Sigmoid colon (tissue), 7 donors: ENCODE results near the gene ARF1. TPM values are rescaled to one million over a fixed set of nuclear protein-coding genes. Genes with fewer than 3 reads are reported as not detected.

Experiments
- DNase-seq: peaks from one replicate; pipeline ENCODE4 v3.0.0-alpha.2; 2019
- H3K27ac ChIP-seq, 4 donors: fragments of 200-600 bp; sonication (generic); one replicate each; pipeline ENCODE4 v1.5.1; 2016 to 2019; ENCODE audit warnings: mild to moderate bottlenecking in 1 of 4
- H3K27me3 ChIP-seq, 3 donors: fragments of 200-600 bp; sonication (generic); one replicate each; pipeline ENCODE4 v1.5.1; 2019; ENCODE audit warnings: mild to moderate bottlenecking in 1 of 3
- H3K36me3 ChIP-seq, 4 donors: fragments of 200-600 bp; sonication (generic); one replicate each; pipeline ENCODE4 v1.5.1; 2016 to 2019
- H3K4me1 ChIP-seq, 4 donors: fragments of 200-600 bp; sonication (generic); one replicate each; pipeline ENCODE4 v1.5.1; 2017 to 2019
- H3K4me3 ChIP-seq, 4 donors: fragments of 200-600 bp; sonication (generic); one replicate each; pipeline ENCODE4 v1.5.1; 2017 to 2019; ENCODE audit warnings: mild to moderate bottlenecking in 2 of 4, moderate library complexity in 1 of 4
- H3K9me3 ChIP-seq, 4 donors: fragments of 200-600 bp in 3 of 4; sonication (generic) in 3 of 4; one replicate each; pipeline versions ENCODE4 v1.5.1 to v1.6.1; 2013 to 2019
- CTCF ChIP-seq, 4 experiments: fragments of 450-650 bp in 3 of 4; fragments of 200-600 bp in 1 of 4; IDR thresholded peaks; one replicate each; pipeline ENCODE4 v1.5.1; 2016 to 2019; ENCODE audit warnings: antibody characterized with exemption in 4 of 4, mild to moderate bottlenecking in 3 of 4, moderate library complexity in 2 of 4
- EP300 ChIP-seq, 4 donors: sonication (generic); formaldehyde crosslinking; IDR thresholded peaks; one replicate each; pipeline ENCODE4 v1.6.1; 2017; ENCODE audit warnings: antibody characterized with exemption in 4 of 4
- POLR2A ChIP-seq, 2 donors: fragments of 450-650 bp; IDR thresholded peaks; one replicate each; pipeline ENCODE4 v1.6.1; 2016; ENCODE audit warnings: antibody characterized with exemption in 2 of 2, mild to moderate bottlenecking in 2 of 2, moderate library complexity in 2 of 2
- POLR2AphosphoS5 ChIP-seq, 4 donors: sonication (generic); formaldehyde crosslinking; IDR thresholded peaks; one replicate each; pipeline ENCODE4 v1.6.1; 2017; ENCODE audit warnings: antibody characterized with exemption in 4 of 4
- WGBS, 2 donors: extraction: QIAGEN DNeasy Blood & Tissue Kit; methylation state at CpG; one replicate each; pipeline ENCODE4 v1.1.7; 2013; 5-methylcytosine and 5-hydroxymethylcytosine counted together
- intact Hi-C: fragments of 100-400 bp; cut with DNase I; formaldehyde crosslinking; loops from one replicate; pipeline ENCODE4 v1.15.1; 2023
- polyA plus RNA-seq, 3 donors: library from polyadenylated mRNA; stranded (reverse); fragments of 200-250 nt; gene quantifications; one replicate each; pipeline ENCODE4 v1.2.3, GENCODE V29; 2013
- total RNA-seq, 4 donors: library from RNA; depleted of rRNA; stranded (reverse); fragments of >200 nt; gene quantifications; one replicate each; pipeline ENCODE4 v1.1.0, GENCODE V29; 2016
- donor health status: healthy with polysubstance abuse.
- donor health status: Bipolar disorder and iron deficiency.
- donor health status: healthy.

ARF1 gene
- total and polyA plus RNA-seq, 7 donors: 212 to 482 (median 250) TPM

- DNase-seq: peak; percentile 68
- WGBS, 2 donors: 1 to 6% methylated on average over 33 of the region's 33 CpGs
- peaks cover 26 to 85% (median 68%) of the 10 kb centered on the region in 3 donors for H3K27me3 ChIP-seq
These were observed 22.7 kb upstream of the ARF1 start for GRCh38 chr1:228059634-228060457.

GRCh38 chr1:228060458-228061190 is 21.9 kb upstream of the ARF1 start:
- Histone ChIP-seq H3K27me3 (peaks cover 34 to 89% (median 76%) of the 10 kb centered on the region in 3 donors), H3K27ac (no peak overlapping the region), H3K36me3 (no peaks in the 10 kb centered on the region), H3K4me1 (peaks cover 0 to 22% (median 16%) of the 10 kb centered on the region in 4 donors), H3K4me3 (peak overlapping the region in 1 of 4 donors; percentile 4), H3K9me3 (no peaks in the 10 kb centered on the region)
- intact Hi-C loops: no loop called here
- peak; percentile 49 for DNase-seq
- 13 to 26% methylated on average over 34 of the region's 34 CpGs for WGBS, 2 donors
- TF ChIP-seq CTCF (IDR thresholded peaks at IDR 0.05) (no peak), POLR2AphosphoS5 (IDR thresholded peaks at IDR 0.05) (no peak), POLR2A (IDR thresholded peaks at IDR 0.05) (no peak), EP300 (IDR thresholded peaks at IDR 0.05) (no peak)

More at GRCh38 chr1:228059634-228060457, 22.7 kb upstream of the ARF1 start:
- H3K36me3 ChIP-seq: no peaks in the 10 kb centered on the region
- H3K27ac ChIP-seq: no peak overlapping the region
- H3K4me1 ChIP-seq: peaks cover 0 to 22% (median 16%) of the 10 kb centered on the region in 4 donors
- TF ChIP-seq CTCF (IDR thresholded peaks at IDR 0.05) (no peak), EP300 (IDR thresholded peaks at IDR 0.05) (no peak), POLR2AphosphoS5 (IDR thresholded peaks at IDR 0.05) (no peak), POLR2A (IDR thresholded peaks at IDR 0.05) (no peak)
- H3K4me3 ChIP-seq: peak overlapping the region in 2 of 4 donors; percentile 4 to 10
- intact Hi-C loops: no loop called here
- no peaks in the 10 kb centered on the region for H3K9me3 ChIP-seq

DNA sequence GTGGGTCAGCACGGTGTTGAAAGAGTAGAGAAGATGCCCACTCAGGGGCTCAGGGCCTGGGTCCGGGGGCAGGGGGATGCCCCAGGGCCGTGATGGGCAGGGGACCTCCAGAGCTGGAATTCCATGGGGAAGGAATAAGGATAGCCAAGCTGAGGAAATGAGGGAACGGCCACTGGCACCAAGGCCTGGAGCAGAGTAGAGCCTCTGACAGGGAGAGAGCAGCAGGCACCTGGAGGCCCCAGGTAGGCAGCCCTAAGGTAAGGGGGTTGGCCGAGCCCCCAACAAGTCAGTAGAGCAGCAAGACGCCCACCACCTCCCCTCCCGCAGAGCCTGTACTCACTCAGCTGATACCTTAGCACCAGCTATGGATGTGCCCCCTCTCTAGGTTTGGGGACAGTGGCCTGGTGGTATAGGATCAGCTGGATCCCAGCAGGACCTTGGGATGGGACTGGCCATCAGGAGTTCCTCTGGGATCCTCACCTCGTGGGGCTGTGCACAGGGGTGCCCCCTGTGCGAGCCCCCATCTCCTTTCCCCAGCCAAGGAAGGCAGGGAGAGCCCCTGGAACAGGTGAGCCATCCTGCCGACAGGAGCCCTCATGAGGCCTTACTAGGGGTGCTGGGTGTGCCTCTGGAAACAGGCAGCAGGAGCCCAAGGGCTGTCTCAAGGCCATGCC is 21.0 kb upstream of the ARF1 start:
- H3K27ac ChIP-seq: no peak overlapping the region
- DNase-seq: peak; percentile 49
- peaks cover 36 to 95% (median 85%) of the 10 kb centered on the region in 3 donors for H3K27me3 ChIP-seq
- TF ChIP-seq POLR2A (IDR thresholded peaks at IDR 0.05): no peak
- TF ChIP-seq EP300 (IDR thresholded peaks at IDR 0.05): no peak
- no peak for TF ChIP-seq POLR2AphosphoS5 (IDR thresholded peaks at IDR 0.05)
- no peak for TF ChIP-seq CTCF (IDR thresholded peaks at IDR 0.05)
- intact Hi-C loops: no loop called here
- H3K4me1 ChIP-seq: peaks cover 0 to 22% (median 16%) of the 10 kb centered on the region in 4 donors
- no peaks in the 10 kb centered on the region for H3K36me3 ChIP-seq
- no peak overlapping the region for H3K4me3 ChIP-seq
- no peaks in the 10 kb centered on the region for H3K9me3 ChIP-seq
- WGBS, 2 donors: 80 to 90% methylated on average over 10 of the region's 10 CpGs

- Histone ChIP-seq H3K27me3 (peaks cover 40 to 100% (median 92%) of the 10 kb centered on the region in 3 donors), H3K4me3 (no peak overlapping the region), H3K4me1 (peaks cover 0 to 22% (median 16%) of the 10 kb centered on the region in 4 donors), H3K36me3 (no peaks in the 10 kb centered on the region), H3K9me3 (no peaks in the 10 kb centered on the region), H3K27ac (no peak overlapping the region)
- TF ChIP-seq POLR2AphosphoS5 (IDR thresholded peaks at IDR 0.05) (no peak), POLR2A (IDR thresholded peaks at IDR 0.05) (no peak), CTCF (IDR thresholded peaks at IDR 0.05) (no peak), EP300 (IDR thresholded peaks at IDR 0.05) (no peak)
- intact Hi-C loops: no loop called here
- DNase-seq: peak; percentile 56
- 95% methylated on average over 9 of the region's 9 CpGs for WGBS, 2 donors
These were observed 20.3 kb upstream of the ARF1 start for GRCh38 chr1:228062085-228062791.
